ENCODE data around the gene GPER1.
A peak's percentile ranks its signal among the peaks of the same experiment; 100 is the strongest.

The GPER1 gene

DNA sequence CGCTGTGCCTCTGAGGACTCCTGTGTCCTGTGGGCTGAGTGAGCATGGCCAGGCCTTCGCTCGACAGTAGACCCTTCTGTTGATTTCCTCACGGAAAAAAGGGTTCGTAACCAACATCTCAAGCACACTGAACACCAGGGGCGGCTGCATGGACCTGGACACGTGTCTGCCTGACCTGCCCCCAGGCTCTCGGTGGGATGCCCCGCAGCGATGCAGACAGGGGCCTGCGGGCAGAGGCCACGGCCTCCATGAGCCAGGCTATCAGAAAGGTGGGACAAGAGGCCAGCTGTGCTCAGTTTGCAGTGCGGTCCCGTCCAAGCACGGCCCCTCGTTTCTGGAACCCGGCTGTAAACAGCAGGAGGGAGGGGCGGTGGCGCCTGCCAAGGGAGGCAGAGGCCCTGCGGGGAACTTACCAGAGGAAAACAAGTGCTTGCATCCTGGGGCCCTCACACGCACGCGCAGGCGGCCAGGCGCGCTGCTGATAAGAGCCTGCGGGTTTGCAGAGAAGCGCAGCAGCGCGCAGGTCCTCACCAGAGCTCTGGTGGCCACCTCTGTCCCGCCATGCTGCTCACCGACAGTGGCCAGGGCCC, 33.0 kb upstream of the GPER1 start:
- Histone ChIP-seq H3K4me1 (ENCODE audit: control insufficient read depth in 2 of 2, insufficient read depth in 2 of 2, low read length in 2 of 2) (peaks cover 6 to 9% of the 10 kb centered on the region in 2 donors), H3K9ac (ENCODE audit: low read depth in 1 of 2, low read length in 2 of 2) (no peak overlapping the region), H3K27ac (ENCODE audit: low read depth in 2 of 2, low read length in 2 of 2) (peak overlapping the region in 1 of 2 donors; percentile 58), H3K27me3 (ENCODE audit: control insufficient read depth in 2 of 2, insufficient read depth in 2 of 2, low read length in 2 of 2) (no peaks in the 10 kb centered on the region), H3K36me3 (ENCODE audit: control insufficient read depth in 2 of 2, insufficient read depth in 2 of 2, low read length in 2 of 2) (peaks cover 2 to 3% of the 10 kb centered on the region in 2 donors), H3K9me3 (ENCODE audit: control insufficient read depth in 2 of 2, low read length in 2 of 2) (no peaks in the 10 kb centered on the region), H3K4me3 (ENCODE audit: low read length in 2 of 2) (peak overlapping the region in 1 of 2 donors; percentile 50)

DNA sequence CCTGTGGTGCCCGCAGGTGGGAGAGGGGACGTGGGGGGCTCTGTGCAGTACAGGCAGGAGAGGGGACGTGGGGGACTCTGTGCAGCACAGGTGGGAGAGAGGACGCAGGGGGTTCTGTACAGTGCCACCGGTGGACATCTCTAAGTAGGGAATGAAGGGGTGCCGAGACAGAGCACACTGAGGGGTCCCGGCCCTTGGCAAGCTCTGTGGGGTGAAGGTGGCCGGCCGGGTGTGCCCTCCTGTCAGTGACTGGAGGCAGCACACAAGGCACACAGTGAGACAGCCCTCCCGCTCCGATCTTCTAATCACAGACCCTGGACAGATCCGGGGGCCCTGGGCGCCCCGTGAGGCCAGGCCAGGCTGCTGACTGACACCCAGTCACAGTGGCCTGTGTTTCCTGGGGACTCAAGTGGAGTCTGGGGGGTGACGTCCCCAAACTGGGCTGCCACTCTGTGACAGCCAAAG, 32.4 kb upstream of the GPER1 start:
- no peaks in the 10 kb centered on the region for H3K9me3 ChIP-seq (ENCODE audit: control insufficient read depth in 2 of 2, low read length in 2 of 2)
- H3K4me1 ChIP-seq (ENCODE audit: control insufficient read depth in 2 of 2, insufficient read depth in 2 of 2, low read length in 2 of 2), result peaks cover 8 to 13% of the 10 kb centered on the region in 2 donors
- no peaks in the 10 kb centered on the region for H3K27me3 ChIP-seq (ENCODE audit: control insufficient read depth in 2 of 2, insufficient read depth in 2 of 2, low read length in 2 of 2)
- peaks cover 2 to 3% of the 10 kb centered on the region in 2 donors for H3K36me3 ChIP-seq (ENCODE audit: control insufficient read depth in 2 of 2, insufficient read depth in 2 of 2, low read length in 2 of 2)
- H3K4me3 ChIP-seq (ENCODE audit: low read length in 2 of 2), result peak overlapping the region in 1 of 2 donors; percentile 50
- no peak overlapping the region for H3K9ac ChIP-seq (ENCODE audit: low read depth in 1 of 2, low read length in 2 of 2)
- peak overlapping the region in 1 of 2 donors; percentile 58 for H3K27ac ChIP-seq (ENCODE audit: low read depth in 2 of 2, low read length in 2 of 2)

DNA sequence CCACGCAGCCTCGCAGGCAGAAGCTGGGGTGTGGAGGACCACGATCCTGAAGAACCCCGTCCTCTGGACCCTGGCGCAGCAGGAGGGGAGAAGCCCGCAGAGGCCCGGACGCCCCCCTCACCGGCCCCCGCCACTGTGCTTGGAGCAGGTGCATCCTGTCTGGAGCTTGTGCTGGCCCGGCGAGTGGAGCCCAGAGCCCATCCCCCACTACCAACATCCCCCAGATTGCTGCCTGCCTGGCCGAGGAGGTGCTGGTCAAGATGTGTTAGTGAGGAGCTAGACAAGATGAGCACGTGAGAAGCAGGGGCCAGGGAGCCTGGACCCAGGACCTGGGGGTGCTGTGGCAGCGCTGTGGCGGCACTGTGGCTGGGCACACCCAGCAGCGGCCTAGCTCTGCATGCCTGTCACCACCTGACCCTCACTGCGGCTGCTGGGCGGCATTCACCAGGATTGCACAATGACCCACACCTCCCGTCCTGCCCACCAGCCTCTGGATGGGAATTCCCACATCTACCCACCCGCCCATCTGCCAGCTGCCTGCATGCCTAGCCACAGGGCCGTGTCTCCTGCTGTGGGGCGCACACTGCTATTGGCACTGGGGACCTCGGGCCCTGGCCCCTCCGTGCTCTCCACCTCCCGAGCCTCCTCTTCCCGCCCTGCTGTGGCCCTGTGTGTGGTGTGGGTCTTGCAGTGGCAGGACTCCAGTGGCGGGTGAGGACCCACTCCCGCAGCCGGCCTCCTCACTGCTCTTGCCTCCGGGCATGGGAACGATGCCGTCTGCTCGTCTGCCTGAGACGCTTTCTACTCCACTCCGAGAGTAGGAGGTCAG, 31.7 kb upstream of the GPER1 start:
- H3K36me3 ChIP-seq (ENCODE audit: control insufficient read depth in 2 of 2, insufficient read depth in 2 of 2, low read length in 2 of 2), result peaks cover 2 to 3% of the 10 kb centered on the region in 2 donors
- H3K27me3 ChIP-seq (ENCODE audit: control insufficient read depth in 2 of 2, insufficient read depth in 2 of 2, low read length in 2 of 2), result no peaks in the 10 kb centered on the region
- no peak overlapping the region for H3K27ac ChIP-seq (ENCODE audit: low read depth in 2 of 2, low read length in 2 of 2)
- H3K4me1 ChIP-seq (ENCODE audit: control insufficient read depth in 2 of 2, insufficient read depth in 2 of 2, low read length in 2 of 2), result peaks cover 9 to 13% of the 10 kb centered on the region in 2 donors
- H3K4me3 ChIP-seq (ENCODE audit: low read length in 2 of 2), result peak overlapping the region in 1 of 2 donors; percentile 50
- H3K9me3 ChIP-seq (ENCODE audit: control insufficient read depth in 2 of 2, low read length in 2 of 2), result no peaks in the 10 kb centered on the region
- H3K9ac ChIP-seq (ENCODE audit: low read depth in 1 of 2, low read length in 2 of 2), result no peak overlapping the region

DNA sequence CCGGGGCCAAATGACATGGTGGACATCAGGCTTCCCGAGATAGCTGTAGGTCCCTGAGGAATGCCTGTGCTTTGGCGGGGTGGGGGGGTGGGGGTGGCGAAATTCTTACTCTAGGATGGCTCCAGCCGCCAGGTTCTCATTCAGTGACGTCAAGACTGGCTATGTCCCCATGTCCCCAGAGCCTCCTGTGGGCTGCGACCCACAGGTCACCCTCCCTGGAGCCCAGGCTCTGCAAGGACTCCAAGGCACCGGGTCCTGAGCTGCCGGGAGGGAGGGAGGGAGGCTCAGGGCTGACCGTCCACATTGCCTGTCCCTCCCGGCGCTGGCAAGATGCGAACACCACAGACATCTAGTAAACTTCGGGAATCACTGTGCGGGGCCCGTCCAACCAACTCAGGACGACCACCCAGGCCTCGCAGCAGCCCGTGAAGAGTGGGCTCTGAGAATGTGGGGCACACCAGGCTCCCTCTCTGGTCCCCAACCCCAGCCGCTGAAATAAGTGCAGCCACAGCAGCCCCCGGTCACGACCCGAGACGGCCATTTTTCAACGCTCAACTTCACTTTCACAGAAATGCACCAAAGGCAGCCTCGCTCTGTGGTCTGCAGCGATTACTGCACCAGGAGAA, 31.0 kb upstream of the GPER1 start:
- Histone ChIP-seq H3K27me3 (ENCODE audit: control insufficient read depth in 2 of 2, insufficient read depth in 2 of 2, low read length in 2 of 2) (no peaks in the 10 kb centered on the region), H3K9ac (ENCODE audit: low read depth in 1 of 2, low read length in 2 of 2) (no peak overlapping the region), H3K4me3 (ENCODE audit: low read length in 2 of 2) (no peak overlapping the region), H3K27ac (ENCODE audit: low read depth in 2 of 2, low read length in 2 of 2) (no peak overlapping the region), H3K4me1 (ENCODE audit: control insufficient read depth in 2 of 2, insufficient read depth in 2 of 2, low read length in 2 of 2) (peaks cover 7 to 13% of the 10 kb centered on the region in 2 donors), H3K36me3 (ENCODE audit: control insufficient read depth in 2 of 2, insufficient read depth in 2 of 2, low read length in 2 of 2) (peaks cover 2 to 3% of the 10 kb centered on the region in 2 donors), H3K9me3 (ENCODE audit: control insufficient read depth in 2 of 2, low read length in 2 of 2) (no peaks in the 10 kb centered on the region)

DNA sequence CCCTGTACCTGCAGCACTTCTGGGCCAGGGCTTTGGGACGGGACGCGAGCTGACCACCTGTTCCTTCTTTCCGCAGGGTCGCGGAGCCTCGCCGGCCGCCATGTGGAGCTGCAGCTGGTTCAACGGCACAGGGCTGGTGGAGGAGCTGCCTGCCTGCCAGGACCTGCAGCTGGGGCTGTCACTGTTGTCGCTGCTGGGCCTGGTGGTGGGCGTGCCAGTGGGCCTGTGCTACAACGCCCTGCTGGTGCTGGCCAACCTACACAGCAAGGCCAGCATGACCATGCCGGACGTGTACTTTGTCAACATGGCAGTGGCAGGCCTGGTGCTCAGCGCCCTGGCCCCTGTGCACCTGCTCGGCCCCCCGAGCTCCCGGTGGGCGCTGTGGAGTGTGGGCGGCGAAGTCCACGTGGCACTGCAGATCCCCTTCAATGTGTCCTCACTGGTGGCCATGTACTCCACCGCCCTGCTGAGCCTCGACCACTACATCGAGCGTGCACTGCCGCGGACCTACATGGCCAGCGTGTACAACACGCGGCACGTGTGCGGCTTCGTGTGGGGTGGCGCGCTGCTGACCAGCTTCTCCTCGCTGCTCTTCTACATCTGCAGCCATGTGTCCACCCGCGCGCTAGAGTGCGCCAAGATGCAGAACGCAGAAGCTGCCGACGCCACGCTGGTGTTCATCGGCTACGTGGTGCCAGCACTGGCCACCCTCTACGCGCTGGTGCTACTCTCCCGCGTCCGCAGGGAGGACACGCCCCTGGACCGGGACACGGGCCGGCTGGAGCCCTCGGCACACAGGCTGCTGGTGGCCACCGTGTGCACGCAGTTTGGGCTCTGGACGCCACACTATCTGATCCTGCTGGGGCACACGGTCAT, 30.3 kb upstream of the GPER1 start:
- Histone ChIP-seq H3K4me3 (ENCODE audit: low read length in 2 of 2) (no peak overlapping the region), H3K27ac (ENCODE audit: low read depth in 2 of 2, low read length in 2 of 2) (no peak overlapping the region), H3K9me3 (ENCODE audit: control insufficient read depth in 2 of 2, low read length in 2 of 2) (no peaks in the 10 kb centered on the region), H3K36me3 (ENCODE audit: control insufficient read depth in 2 of 2, insufficient read depth in 2 of 2, low read length in 2 of 2) (peaks cover 2 to 3% of the 10 kb centered on the region in 2 donors), H3K9ac (ENCODE audit: low read depth in 1 of 2, low read length in 2 of 2) (no peak overlapping the region), H3K27me3 (ENCODE audit: control insufficient read depth in 2 of 2, insufficient read depth in 2 of 2, low read length in 2 of 2) (no peaks in the 10 kb centered on the region), H3K4me1 (ENCODE audit: control insufficient read depth in 2 of 2, insufficient read depth in 2 of 2, low read length in 2 of 2) (peaks cover 7 to 13% of the 10 kb centered on the region in 2 donors)

DNA sequence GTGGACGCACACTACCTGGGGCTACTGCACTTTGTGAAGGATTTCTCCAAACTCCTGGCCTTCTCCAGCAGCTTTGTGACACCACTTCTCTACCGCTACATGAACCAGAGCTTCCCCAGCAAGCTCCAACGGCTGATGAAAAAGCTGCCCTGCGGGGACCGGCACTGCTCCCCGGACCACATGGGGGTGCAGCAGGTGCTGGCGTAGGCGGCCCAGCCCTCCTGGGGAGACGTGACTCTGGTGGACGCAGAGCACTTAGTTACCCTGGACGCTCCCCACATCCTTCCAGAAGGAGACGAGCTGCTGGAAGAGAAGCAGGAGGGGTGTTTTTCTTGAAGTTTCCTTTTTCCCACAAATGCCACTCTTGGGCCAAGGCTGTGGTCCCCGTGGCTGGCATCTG, 29.6 kb upstream of the GPER1 start:
- no peak overlapping the region for H3K4me3 ChIP-seq (ENCODE audit: low read length in 2 of 2)
- no peak overlapping the region for H3K9ac ChIP-seq (ENCODE audit: low read depth in 1 of 2, low read length in 2 of 2)
- no peaks in the 10 kb centered on the region for H3K27me3 ChIP-seq (ENCODE audit: control insufficient read depth in 2 of 2, insufficient read depth in 2 of 2, low read length in 2 of 2)
- H3K4me1 ChIP-seq (ENCODE audit: control insufficient read depth in 2 of 2, insufficient read depth in 2 of 2, low read length in 2 of 2), result peaks cover 7 to 13% of the 10 kb centered on the region in 2 donors
- H3K36me3 ChIP-seq (ENCODE audit: control insufficient read depth in 2 of 2, insufficient read depth in 2 of 2, low read length in 2 of 2), result peaks cover 2 to 3% of the 10 kb centered on the region in 2 donors
- H3K27ac ChIP-seq (ENCODE audit: low read depth in 2 of 2, low read length in 2 of 2), result no peak overlapping the region
- no peaks in the 10 kb centered on the region for H3K9me3 ChIP-seq (ENCODE audit: control insufficient read depth in 2 of 2, low read length in 2 of 2)

DNA sequence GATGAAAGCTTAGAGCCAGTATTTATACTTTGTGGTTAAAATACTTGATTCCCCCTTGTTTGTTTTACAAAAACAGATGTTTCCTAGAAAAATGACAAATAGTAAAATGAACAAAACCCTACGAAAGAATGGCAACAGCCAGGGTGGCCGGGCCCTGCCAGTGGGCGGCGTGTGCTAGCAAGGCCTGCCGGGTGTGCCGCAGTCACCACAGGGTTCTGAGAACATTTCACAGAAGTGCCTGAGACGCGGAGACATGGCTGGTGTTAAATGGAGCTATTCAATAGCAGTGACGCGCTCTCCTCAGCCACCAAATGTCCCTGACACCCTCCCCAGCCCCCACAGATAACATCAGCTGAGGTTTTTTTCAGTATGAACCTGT, 29.1 kb upstream of the GPER1 start:
- H3K36me3 ChIP-seq (ENCODE audit: control insufficient read depth in 2 of 2, insufficient read depth in 2 of 2, low read length in 2 of 2), result peaks cover 2 to 3% of the 10 kb centered on the region in 2 donors

DNA sequence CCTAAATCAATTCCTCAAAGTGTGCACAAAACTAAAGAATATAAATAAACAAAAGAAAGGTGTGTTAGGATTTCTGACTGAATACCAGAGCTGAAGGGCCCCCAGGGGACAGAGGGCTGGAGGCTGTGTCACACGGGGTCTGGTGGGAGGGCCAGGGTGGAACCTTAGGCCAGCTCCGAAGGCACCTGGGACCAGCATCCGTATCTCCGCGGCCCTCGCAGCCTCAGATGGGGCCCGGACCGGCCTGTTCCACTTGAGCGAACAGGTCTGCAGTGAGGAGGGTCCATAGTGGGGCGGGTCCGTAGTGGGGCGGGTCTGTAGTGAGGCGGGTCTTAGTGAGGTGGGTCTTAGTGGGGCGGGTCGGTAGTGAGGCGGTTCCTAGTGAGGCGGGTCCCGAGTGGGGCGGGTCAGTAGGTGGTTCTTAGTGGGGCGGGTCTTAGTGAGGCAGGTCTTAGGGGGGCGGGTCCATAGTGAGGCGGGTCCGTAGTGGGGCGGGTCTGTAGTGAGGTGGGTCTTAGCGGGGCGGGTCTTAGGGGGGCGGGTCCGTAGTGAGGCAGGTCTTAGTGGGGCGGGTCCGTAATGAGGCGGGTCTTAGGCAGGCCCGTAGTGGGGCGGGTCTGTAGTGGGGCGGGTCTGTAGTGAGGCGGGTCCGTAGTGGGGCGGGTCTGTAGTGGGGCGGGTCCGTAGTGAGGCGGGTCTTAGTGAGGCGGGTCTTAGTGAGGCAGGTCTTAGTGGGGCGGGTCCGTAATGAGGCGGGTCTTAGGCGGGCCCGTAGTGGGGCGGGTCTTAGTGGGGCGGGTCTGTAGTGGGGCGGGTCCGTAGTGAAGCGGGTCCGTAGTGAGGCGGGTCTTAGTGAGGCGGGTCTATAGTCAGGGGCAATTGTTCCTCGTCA, 28.5 kb upstream of the GPER1 start:
- Histone ChIP-seq H3K4me3 (ENCODE audit: low read length in 2 of 2) (peak overlapping the region in 1 of 2 donors; percentile 13), H3K36me3 (ENCODE audit: control insufficient read depth in 2 of 2, insufficient read depth in 2 of 2, low read length in 2 of 2) (peaks cover 2 to 3% of the 10 kb centered on the region in 2 donors), H3K9ac (ENCODE audit: low read depth in 1 of 2, low read length in 2 of 2) (no peak overlapping the region), H3K27ac (ENCODE audit: low read depth in 2 of 2, low read length in 2 of 2) (peak overlapping the region in 1 of 2 donors; percentile 16), H3K27me3 (ENCODE audit: control insufficient read depth in 2 of 2, insufficient read depth in 2 of 2, low read length in 2 of 2) (no peaks in the 10 kb centered on the region), H3K9me3 (ENCODE audit: control insufficient read depth in 2 of 2, low read length in 2 of 2) (no peaks in the 10 kb centered on the region), H3K4me1 (ENCODE audit: control insufficient read depth in 2 of 2, insufficient read depth in 2 of 2, low read length in 2 of 2) (peaks cover 7 to 13% of the 10 kb centered on the region in 2 donors)

More for the DNA sequence above, 29.1 kb upstream of the GPER1 start:
- peak overlapping the region in 1 of 2 donors; percentile 16 for H3K27ac ChIP-seq (ENCODE audit: low read depth in 2 of 2, low read length in 2 of 2)
- peaks cover 7 to 13% of the 10 kb centered on the region in 2 donors for H3K4me1 ChIP-seq (ENCODE audit: control insufficient read depth in 2 of 2, insufficient read depth in 2 of 2, low read length in 2 of 2)
- H3K4me3 ChIP-seq (ENCODE audit: low read length in 2 of 2), result no peak overlapping the region
- no peaks in the 10 kb centered on the region for H3K9me3 ChIP-seq (ENCODE audit: control insufficient read depth in 2 of 2, low read length in 2 of 2)
- no peaks in the 10 kb centered on the region for H3K27me3 ChIP-seq (ENCODE audit: control insufficient read depth in 2 of 2, insufficient read depth in 2 of 2, low read length in 2 of 2)
- no peak overlapping the region for H3K9ac ChIP-seq (ENCODE audit: low read depth in 1 of 2, low read length in 2 of 2)

Data from mucosa of rectum (tissue), 2 donors.